Measurements from ENCODE around the gene NHSL2.

DNA sequence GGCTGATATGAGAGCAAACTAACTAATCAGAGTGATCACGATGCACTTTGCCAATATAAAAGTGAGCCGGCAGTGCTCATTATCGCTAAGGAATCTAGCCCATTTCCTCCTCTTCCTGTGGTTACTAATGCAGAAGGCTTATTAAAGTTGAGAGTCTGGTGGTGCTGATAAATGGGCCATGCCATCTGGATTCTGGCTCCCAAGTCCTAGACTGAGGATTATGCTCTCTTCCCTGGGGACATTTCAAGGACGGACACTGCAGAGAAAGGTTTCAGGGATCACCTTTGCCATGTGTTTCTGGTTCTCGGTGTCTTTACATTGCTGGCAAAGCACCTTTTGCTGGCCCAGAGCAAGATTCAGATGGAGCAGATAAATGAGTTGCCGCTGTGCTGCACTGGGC, 135.8 kb downstream of the NHSL2 start:
- TF ChIP-seq RXRA (IDR thresholded peaks at IDR 0.05; ENCODE audit: borderline replicate concordance, low read depth) (no peak), CTCF (IDR thresholded peaks at IDR 0.05) (no peak)
